H1 (cell line): ENCODE measurements around the gene INPP5F. TPM values are rescaled to one million over a fixed set of nuclear protein-coding genes. Genes with fewer than 3 reads are reported as not detected.

Experiments
- CTCF ChIA-PET: fragments of 300-600 bp; sonication (Branson Sonifier 250); formaldehyde crosslinking; loops from one replicate; lab custom pipeline; 2021; ENCODE audit not compliant: partially characterized antibody; lab: Charles Lee
- POLR2A ChIA-PET: fragments of 300-600 bp; sonication (Branson Sonifier 250); formaldehyde crosslinking; loops from one replicate; lab custom pipeline; 2021; ENCODE audit warnings: inconsistent platforms; ENCODE audit not compliant: partially characterized antibody; lab: Charles Lee
- DNase-seq, 2 experiments: peaks; one replicate each; pipeline versions ENCODE4 v3.0.0 to v3.0.0-alpha.2; 2010 to 2022; ENCODE audit warnings: low spot score in 2 of 2, low read depth in 1 of 2, mixed read lengths in 1 of 2
- FAIRE-seq: peaks from 2 replicates; lab custom pipeline; 2011; peaks lifted over from hg19 to GRCh38; lab: Jason Lieb, UNC
- H2AFZ ChIP-seq: 2 replicates; pipeline ENCODE4 v1.8.1; 2012; ENCODE audit warnings: low read length, inconsistent platforms
- H2AK5ac ChIP-seq: 2 replicates; pipeline ENCODE4 v1.6.1; 2013; ENCODE audit warnings: low read depth, low read length
- H2BK120ac ChIP-seq: replicated peaks from 2 replicates; pipeline ENCODE3; 2013; ENCODE audit warnings: low read depth, low read length, inconsistent platforms
- H2BK12ac ChIP-seq: 2 replicates; pipeline ENCODE4 v1.6.1; 2013; ENCODE audit warnings: low read depth, low read length
- H2BK15ac ChIP-seq: 2 replicates; pipeline ENCODE4 v1.6.1; 2013; ENCODE audit warnings: low read length
- H2BK20ac ChIP-seq: 2 replicates; pipeline ENCODE4 v1.6.1; 2013; ENCODE audit warnings: low read length
- H2BK5ac ChIP-seq: 2 replicates; pipeline ENCODE4 v1.6.1; 2013; ENCODE audit warnings: low read depth, low read length
- H3K14ac ChIP-seq: 2 replicates; pipeline ENCODE4 v1.6.1; 2013; ENCODE audit warnings: inconsistent platforms; ENCODE audit not compliant: insufficient read length
- H3K18ac ChIP-seq: 2 replicates; pipeline ENCODE4 v1.6.1; 2013; ENCODE audit warnings: low read length; ENCODE audit errors: extremely low read depth
- H3K23ac ChIP-seq: 2 replicates; pipeline ENCODE4 v1.6.1; 2013; ENCODE audit warnings: inconsistent platforms; ENCODE audit not compliant: insufficient read length
- H3K23me2 ChIP-seq: 2 replicates; pipeline ENCODE4 v1.6.1; 2013; ENCODE audit warnings: low read depth, low read length
- H3K27ac ChIP-seq: 2 replicates; pipeline ENCODE4 v1.6.1; 2011; ENCODE audit warnings: low read depth, low read length, inconsistent platforms
- H3K27me3 ChIP-seq, 4 experiments: replicated peaks in 1 of 4; 1 replicate in 1 of 4; 2 replicates in 3 of 4; pipeline versions ENCODE4 v1.6.1 to v1.8.1; 2011 to 2013; ENCODE audit warnings: low read length in 3 of 4, mild to moderate bottlenecking in 3 of 4, inconsistent platforms in 2 of 4, mixed read lengths in 2 of 4, moderate library complexity in 1 of 4; ENCODE audit not compliant: control insufficient read depth in 3 of 4, insufficient read depth in 3 of 4; ENCODE audit errors: extremely low read depth in 1 of 4
- H3K36me3 ChIP-seq, 4 experiments: 2 replicates each; pipeline versions ENCODE4 v1.6.1 to v1.8.1; 2011 to 2013; ENCODE audit warnings: mild to moderate bottlenecking in 4 of 4, low read length in 3 of 4, moderate library complexity in 2 of 4, control low read depth in 1 of 4, inconsistent platforms in 1 of 4; ENCODE audit not compliant: insufficient read depth in 4 of 4, control insufficient read depth in 2 of 4
- H3K4ac ChIP-seq: replicated peaks from 2 replicates; pipeline ENCODE3; 2013; ENCODE audit warnings: low read length, low read depth, mixed read lengths, inconsistent platforms; ENCODE audit not compliant: insufficient read length
- H3K4me1 ChIP-seq, 4 experiments: replicated peaks in 1 of 4; 1 replicate in 1 of 4; 2 replicates in 3 of 4; pipeline versions ENCODE4 v1.6.1 to v1.8.1; 2011 to 2013; ENCODE audit warnings: low read length in 3 of 4, inconsistent platforms in 2 of 4, mixed read lengths in 1 of 4; ENCODE audit not compliant: insufficient read depth in 4 of 4, control insufficient read depth in 3 of 4
- H3K4me2 ChIP-seq, 2 experiments: 2 replicates each; pipeline versions ENCODE4 v1.6.1 to v1.8.1; 2011 to 2013; ENCODE audit warnings: low read depth in 2 of 2, low read length in 2 of 2, control low read depth in 1 of 2, inconsistent platforms in 1 of 2, mild to moderate bottlenecking in 1 of 2; ENCODE audit not compliant: insufficient read depth in 1 of 2
- H3K4me3 ChIP-seq, 4 experiments: fragments of 200-600, 300-600 bp in 1 of 4; sonication (generic), shearing (Covaris generic), sonication (Bioruptor Twin) in 1 of 4; 2 replicates each; pipeline versions ENCODE4 v1.5.1 to v1.8.1; 2011 to 2016; ENCODE audit warnings: low read length in 4 of 4, low read depth in 3 of 4, control low read depth in 2 of 4, inconsistent platforms in 2 of 4, mild to moderate bottlenecking in 2 of 4, mixed read lengths in 1 of 4, moderate library complexity in 1 of 4; ENCODE audit not compliant: insufficient read depth in 2 of 4; ENCODE audit errors: extremely low read depth in 1 of 4
- H3K56ac ChIP-seq: replicated peaks from 2 replicates; pipeline ENCODE3; 2013; ENCODE audit warnings: low read depth, mild to moderate bottlenecking, mixed read lengths, low read length, inconsistent platforms; ENCODE audit not compliant: insufficient read length
- H3K79me1 ChIP-seq: 2 replicates; pipeline ENCODE4 v1.6.1; 2013; ENCODE audit warnings: low read depth, low read length, control low read depth
- H3K79me2 ChIP-seq, 2 experiments: 2 replicates each; pipeline versions ENCODE4 v1.6.1 to v1.8.1; 2012 to 2013; ENCODE audit warnings: low read length in 2 of 2, mild to moderate bottlenecking in 2 of 2, inconsistent platforms in 1 of 2; ENCODE audit not compliant: insufficient read depth in 2 of 2, control insufficient read depth in 1 of 2
- H3K9ac ChIP-seq, 4 experiments: replicated peaks in 1 of 4; 1 replicate in 1 of 4; 2 replicates in 3 of 4; pipeline versions ENCODE4 v1.6.1 to v1.8.1; 2011 to 2013; ENCODE audit warnings: low read depth in 3 of 4, low read length in 3 of 4, control low read depth in 2 of 4, mild to moderate bottlenecking in 2 of 4, moderate library complexity in 2 of 4, inconsistent platforms in 1 of 4; ENCODE audit errors: extremely low read depth in 1 of 4
- H3K9me3 ChIP-seq, 2 experiments: 2 replicates each; pipeline versions ENCODE4 v1.6.1 to v1.8.1; 2012 to 2013; ENCODE audit warnings: mild to moderate bottlenecking in 2 of 2, moderate library complexity in 2 of 2, control low read depth in 1 of 2, inconsistent platforms in 1 of 2, low read depth in 1 of 2, low read length in 1 of 2, mixed read lengths in 1 of 2; ENCODE audit not compliant: insufficient read depth in 2 of 2
- H4K20me1 ChIP-seq, 2 experiments: replicated peaks in 1 of 2; 2 replicates each; pipeline versions ENCODE3 to v1.8.1; 2011 to 2013; ENCODE audit warnings: inconsistent platforms in 2 of 2, low read length in 2 of 2, mild to moderate bottlenecking in 1 of 2; ENCODE audit not compliant: insufficient read depth in 2 of 2, control insufficient read depth in 1 of 2
- H4K5ac ChIP-seq: 2 replicates; pipeline ENCODE4 v1.6.1; 2013; ENCODE audit warnings: low read length, low read depth, mixed read lengths, inconsistent platforms; ENCODE audit not compliant: insufficient read length
- H4K8ac ChIP-seq: 2 replicates; pipeline ENCODE4 v1.8.0; 2013; ENCODE audit warnings: mild to moderate bottlenecking, moderate library complexity, low read length, inconsistent platforms; ENCODE audit not compliant: insufficient read depth; ENCODE audit errors: extremely low read depth
- H4K91ac ChIP-seq: replicated peaks from 2 replicates; pipeline ENCODE3; 2013; ENCODE audit warnings: low read length, mixed read lengths, inconsistent platforms; ENCODE audit not compliant: insufficient read length
- ASH2L ChIP-seq: fragments of 200-600, 300-600 bp; sonication (generic); IDR thresholded peaks from one replicate; pipeline ENCODE4 v1.7.1; 2017; ENCODE audit warnings: low read length
- BACH1 ChIP-seq: IDR thresholded peaks from 2 replicates; pipeline ENCODE4 v1.6.1; 2012; ENCODE audit warnings: low read length, improper control_type of control experiment
- GTF2F1 ChIP-seq: IDR thresholded peaks from 2 replicates; pipeline ENCODE4 v1.6.1; 2012; ENCODE audit warnings: low read depth, low read length, improper control_type of control experiment, borderline replicate concordance
- HDAC2 ChIP-seq, 2 experiments: fragments of 300-600 bp in 1 of 2; sonication (generic) in 1 of 2; IDR thresholded peaks; 2 replicates each; pipeline ENCODE4 v1.6.1; 2011 to 2012; ENCODE audit warnings: low read depth in 2 of 2, low read length in 2 of 2, mild to moderate bottlenecking in 2 of 2, moderate library complexity in 2 of 2, borderline replicate concordance in 1 of 2, inconsistent platforms in 1 of 2
- MAX ChIP-seq: IDR thresholded peaks from 2 replicates; pipeline ENCODE4 v1.6.1; 2012; ENCODE audit warnings: inconsistent platforms
- NRF1 ChIP-seq: IDR thresholded peaks from 2 replicates; pipeline ENCODE4 v1.6.1; 2011; ENCODE audit warnings: mild to moderate bottlenecking, low read depth, low read length, improper control_type of control experiment
- PHF8 ChIP-seq: fragments of 200-600 bp; sonication (generic); conservative IDR thresholded peaks from 2 replicates; pipeline ENCODE4 v1.7.1; 2012; ENCODE audit warnings: low read depth, mild to moderate bottlenecking, inconsistent platforms, low read length, moderate library complexity
- RNF2 ChIP-seq: fragments of 200-900, 300-1000 bp; sonication (generic); IDR thresholded peaks from 2 replicates; pipeline ENCODE4 v1.7.1; 2016; ENCODE audit warnings: borderline replicate concordance, low read depth, mild to moderate bottlenecking, antibody characterized with exemption, low read length; ENCODE audit not compliant: poor library complexity, severe bottlenecking; ENCODE audit errors: missing control alignments
- SUZ12 ChIP-seq: fragments of 200-600 bp; sonication (generic); IDR thresholded peaks from 2 replicates; pipeline ENCODE4 v1.6.1; 2012; ENCODE audit warnings: mild to moderate bottlenecking, inconsistent platforms, low read length, moderate library complexity, mixed read lengths
- TAF1 ChIP-seq: IDR thresholded peaks from 2 replicates; pipeline ENCODE4 v1.6.1; 2011; ENCODE audit warnings: mild to moderate bottlenecking, low read depth, low read length
- WGBS, 2 experiments: shearing (Covaris generic) in 1 of 2; methylation state at CpG; one replicate each; pipeline versions ENCODE4 v1.1.6 to v1.1.7; 2013 to 2015; ENCODE audit warnings: low lambda C conversion rate in 2 of 2, mixed read lengths in 2 of 2, inconsistent platforms in 1 of 2, low coverage in 1 of 2, missing lambda C conversion rate in 1 of 2; ENCODE audit not compliant: insufficient replicate concordance in 2 of 2, insufficient coverage in 1 of 2, insufficient read length in 1 of 2; ENCODE audit errors: extremely low coverage in 1 of 2, missing lambda C conversion rate in 1 of 2; 5-methylcytosine and 5-hydroxymethylcytosine counted together
- polyA plus RNA-seq, 7 experiments: library from polyadenylated mRNA; depleted of rRNA in 3 of 7; stranded (reverse) in 5 of 7; unstranded in 2 of 7; fragments of >200 nt in 5 of 7; fragments of 200-250 nt in 2 of 7; gene quantifications; 1 replicate in 5 of 7; 2 replicates in 1 of 7; 4 replicates in 1 of 7; pipeline versions ENCODE4 v1.2.1 to v1.2.3, GENCODE V29; 2011 to 2013; ENCODE audit warnings: missing spikeins in 2 of 7, mixed read lengths in 2 of 7
- total RNA-seq: library from RNA; stranded (reverse); fragmentation: NEBNext Ultra II Directional; extraction: Animal tissue kit (Norgen Biotek cat#: 25700); gene quantifications from 2 replicates; pipeline ENCODE4 v1.2.1, GENCODE V29; 2021

INPP5F gene
- total and polyA plus RNA-seq, 2 of the 8 experiments (the other 6 are each of a cell fraction or from before 2014, with no cell fraction given): 50.1 to 101 TPM

- Histone ChIP-seq H4K5ac (no peak overlapping the region), H3K4me1 (no peaks in the 10 kb centered on the region; a peak in 3 of 7 replicates), H3K27me3 (no peaks in the 10 kb centered on the region), H2BK12ac (no peak overlapping the region), H3K36me3 (no peaks in the 10 kb centered on the region), H3K4me2 (peak overlapping the region; percentile 85 to 86), H2BK20ac (no peak overlapping the region), H3K14ac (no peak overlapping the region), H2BK5ac (no peak overlapping the region), H3K79me1 (peaks cover 4% of the 10 kb centered on the region; the same call in 1 of the 2 replicates), H2AFZ (no peak overlapping the region), H3K4ac (no peak overlapping the region), H3K23me2 (peaks cover 8% of the 10 kb centered on the region), H4K91ac (no peak overlapping the region), H3K9ac (peak overlapping the region; percentile 74 to 94 (median 88)), H3K79me2 (peaks cover 36 to 52% of the 10 kb centered on the region in 2 experiments), H2AK5ac (no peak overlapping the region), H4K20me1 (peaks cover 15 to 17% of the 10 kb centered on the region in 2 experiments), H3K4me3 (peak overlapping the region; percentile 65 to 92 (median 79)), H3K9me3 (no peaks in the 10 kb centered on the region), H3K18ac (no peak overlapping the region; the same call in 1 of the 2 replicates), H3K56ac (no peak overlapping the region), H3K27ac (peak overlapping the region; percentile 83; the same call in 1 of the 2 replicates), H3K23ac (no peak overlapping the region), H4K8ac (peak overlapping the region; percentile 94; the same call in 1 of the 2 replicates), H2BK15ac (no peak overlapping the region), H2BK120ac (no peak overlapping the region)
- DNase-seq (peak in 1 of 2 experiments; percentile 67), FAIRE-seq (no peak)
- POLR2A ChIA-PET: interaction anchor here (0.7 to 3.7 kb wide), 11 partner anchors 11 to 792 kb away, joined by 3 to 18 read pairs (median 5); partner anchors contain the start of genes EIF3A, SEC23IP and TIAL1
- 2% methylated on average over 39 of the region's 56 CpGs; no CpG with 5 or more reads in 1 of the 2 experiments for WGBS, 2 experiments
- CTCF ChIA-PET: interaction anchor here (0.6 to 5.9 kb wide), 7 partner anchors 10 to 227 kb away, joined by 3 to 36 read pairs (median 3); no protein-coding TSS in a partner anchor
- TF ChIP-seq SUZ12 (0 out of 2 replicates have a peak, but pooled peaks have one; percentile 27), NRF1 (no peak), HDAC2 (IDR thresholded peaks at IDR 0.05; ENCODE audit: borderline replicate concordance in 1 of 2, low read depth in 2 of 2, low read length in 2 of 2) (0 out of 4 replicates have a peak, but pooled peaks of 1 of the 2 experiments have one; percentile 22), ASH2L (peak; percentile 28), GTF2F1 (no peak), RNF2 (no peak), BACH1 (no peak), TAF1 (no peak), MAX (peak; percentile 35; the same call in 1 of the 2 replicates), PHF8 (0 out of 2 replicates have a peak, but pooled peaks have one; percentile 38)
Measured at GRCh38 chr10:119871881-119872609, 146.2 kb downstream of the INPP5F start.
